ENCODE data around the gene PCBP2.
"Not testable (repeated sequence)": the region's sequence is repeated elsewhere in the genome, so short reads cannot be mapped to it uniquely, and the experiment has no call there.

Gene PCBP2

GRCh38 chr12:53441040-53441833 is 10.7 kb upstream of the PCBP2 start, which contains the start of gene PRR13:
Gene PRR13, plus strand, starts transcription at chr12:53441734. Its CDS starts 981 bp downstream, at chr12:53442715.
- peak; percentile 100 for DNase-seq (ENCODE audit: low read depth)

DNA sequence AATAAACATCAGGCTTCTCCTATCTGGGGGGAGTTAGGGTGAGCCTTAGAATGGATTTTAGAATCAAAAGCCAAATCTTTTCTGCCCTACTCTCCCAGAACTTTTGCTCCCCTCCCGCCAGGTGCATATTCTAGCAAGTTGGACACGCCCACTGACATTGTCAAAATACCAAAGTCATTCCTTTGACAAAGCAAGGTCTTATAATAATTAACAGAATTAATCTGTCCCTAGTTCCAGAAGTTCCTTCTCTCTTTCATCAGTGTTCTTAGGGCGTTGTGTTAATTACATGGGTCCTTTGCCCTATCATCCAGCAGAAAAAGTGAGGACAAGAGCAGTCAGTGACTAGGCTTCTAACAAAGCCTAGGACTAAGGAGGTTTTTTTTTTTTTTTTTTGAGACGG is 7.9 kb upstream of the PCBP2 start:
- no peak for DNase-seq (ENCODE audit: low read depth)

DNA sequence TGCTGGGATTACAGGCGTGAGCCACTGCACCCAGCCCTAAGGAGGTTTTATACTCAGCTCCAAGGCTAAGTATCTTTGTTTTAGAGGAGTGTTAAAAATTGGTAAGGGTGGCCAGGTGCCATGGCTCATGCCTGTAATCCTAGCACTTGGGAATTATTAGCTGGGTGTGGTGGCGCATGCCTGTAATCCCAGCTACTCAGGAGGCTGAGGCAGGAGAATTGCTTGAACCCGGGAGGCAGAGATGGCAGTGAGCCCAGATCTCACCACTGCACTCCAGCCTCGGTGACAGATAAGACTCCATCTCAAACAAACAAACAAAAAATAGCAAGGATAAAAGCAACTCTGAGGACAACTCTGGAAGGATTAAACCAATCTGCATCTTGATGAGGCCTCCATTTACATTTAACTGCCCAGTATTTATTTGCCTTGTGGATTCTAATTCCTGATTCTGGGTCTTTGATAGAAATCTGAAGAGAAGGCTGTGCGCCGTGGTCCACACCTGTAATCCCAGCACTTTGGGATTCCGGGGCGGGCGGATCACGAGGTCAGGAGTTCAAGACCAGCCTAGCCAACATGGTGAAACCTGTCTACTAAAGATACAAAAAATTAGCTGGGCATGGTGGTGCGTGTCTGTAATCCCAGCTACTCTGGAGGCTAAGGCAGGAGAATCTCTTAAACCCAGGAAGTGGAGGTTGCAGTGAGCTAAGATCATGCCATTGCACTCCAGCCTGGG is 7.1 kb upstream of the PCBP2 start:
- not testable (repeated sequence) for DNase-seq (ENCODE audit: low read depth)

GRCh38 chr12:53450936-53451335 is 966 bp upstream of the PCBP2 start:
- DNase-seq (ENCODE audit: low read depth), result no peak

GRCh38 chr12:53452159-53453077 is 516 bp downstream of the PCBP2 start:
- DNase-seq (ENCODE audit: low read depth), result peak; percentile 73

DNA sequence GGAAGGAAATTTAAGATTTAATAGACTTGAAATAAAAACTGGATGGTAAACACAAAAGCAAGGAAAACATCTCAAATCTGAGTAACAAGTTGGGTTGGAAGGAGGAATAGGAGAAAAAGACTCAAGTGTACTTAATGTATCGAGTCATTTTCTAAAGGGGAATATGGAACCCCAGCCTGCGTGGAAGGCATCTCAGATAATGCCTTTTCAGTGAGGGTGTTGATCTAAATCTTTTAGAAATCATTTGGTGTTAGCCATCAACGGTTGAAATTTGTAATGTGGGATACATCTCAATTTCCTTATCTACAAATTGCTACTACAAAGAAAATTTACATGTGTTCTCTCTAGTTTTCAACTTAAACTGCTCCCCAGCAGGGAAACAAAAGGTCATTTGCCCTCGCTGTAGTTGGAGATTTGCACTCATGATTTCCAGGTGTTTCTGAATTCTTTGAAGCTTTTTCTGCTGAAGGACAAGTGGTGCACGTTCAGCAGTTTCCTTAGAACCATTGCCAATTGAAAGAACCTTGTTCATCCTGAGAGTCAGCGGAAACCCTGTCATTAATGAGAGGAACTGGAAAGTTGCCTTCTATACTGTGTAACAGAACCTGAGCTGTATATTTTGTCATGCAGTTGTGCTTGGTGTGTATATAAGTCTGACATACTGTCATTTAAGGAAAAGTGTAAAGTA is 2.2 kb downstream of the PCBP2 start:
- DNase-seq (ENCODE audit: low read depth), result no peak

DNA sequence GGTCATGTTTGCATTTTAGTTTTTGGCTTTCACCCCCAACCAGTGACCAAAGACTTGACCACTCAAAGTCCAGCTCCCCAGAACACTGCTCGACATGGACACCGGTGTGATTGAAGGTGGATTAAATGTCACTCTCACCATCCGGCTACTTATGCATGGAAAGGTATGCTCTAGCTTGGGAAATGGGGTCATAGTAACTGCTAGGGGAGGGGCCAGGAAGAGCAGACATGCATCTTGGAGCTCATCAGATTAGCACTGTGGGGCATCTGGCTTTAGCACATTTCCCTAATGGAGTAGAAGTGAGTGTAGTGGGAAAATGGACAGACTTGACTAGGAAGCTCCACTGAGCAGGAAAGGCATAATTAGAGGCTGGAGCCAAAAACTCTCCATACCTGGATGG is 2.8 kb downstream of the PCBP2 start:
- DNase-seq (ENCODE audit: low read depth), result no peak

DNA sequence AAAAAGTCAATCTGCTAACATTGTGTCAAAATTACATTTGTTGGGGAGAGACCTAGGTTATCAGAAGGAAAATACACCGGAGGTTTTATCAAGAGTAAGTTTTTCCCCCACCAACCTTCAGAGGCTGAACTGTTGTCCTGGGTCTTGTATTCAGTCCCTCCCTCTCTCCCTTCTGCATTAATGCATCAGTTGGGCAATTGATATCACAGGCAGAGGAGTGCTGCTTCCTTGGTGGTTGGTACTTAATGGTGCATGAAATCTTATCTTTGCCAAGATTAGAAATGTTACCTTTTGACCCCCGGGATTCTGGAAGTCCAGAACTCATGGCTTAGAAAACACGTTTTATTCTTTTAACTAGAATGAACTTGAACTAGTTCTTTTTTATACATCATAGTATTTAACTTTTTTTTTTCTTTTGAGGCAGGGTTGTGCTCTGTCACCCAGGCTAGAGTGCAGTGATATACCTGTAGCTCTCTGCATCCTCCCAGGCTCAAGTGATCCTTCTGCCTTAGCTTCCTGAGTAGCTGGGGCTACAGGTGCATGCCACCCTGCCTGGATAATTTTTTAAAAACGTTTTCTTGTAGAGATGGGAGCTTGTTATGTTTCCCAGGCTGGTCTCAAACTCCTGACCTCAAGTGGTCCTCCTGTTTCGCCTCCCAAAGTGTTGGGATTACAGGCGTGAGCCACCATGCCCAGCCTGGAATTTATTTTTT is 4.9 kb downstream of the PCBP2 start:
- no peak for DNase-seq (ENCODE audit: low read depth)

GRCh38 chr12:53459097-53459496 is 7.2 kb downstream of the PCBP2 start:
- no peak for DNase-seq (ENCODE audit: low read depth)

DNA sequence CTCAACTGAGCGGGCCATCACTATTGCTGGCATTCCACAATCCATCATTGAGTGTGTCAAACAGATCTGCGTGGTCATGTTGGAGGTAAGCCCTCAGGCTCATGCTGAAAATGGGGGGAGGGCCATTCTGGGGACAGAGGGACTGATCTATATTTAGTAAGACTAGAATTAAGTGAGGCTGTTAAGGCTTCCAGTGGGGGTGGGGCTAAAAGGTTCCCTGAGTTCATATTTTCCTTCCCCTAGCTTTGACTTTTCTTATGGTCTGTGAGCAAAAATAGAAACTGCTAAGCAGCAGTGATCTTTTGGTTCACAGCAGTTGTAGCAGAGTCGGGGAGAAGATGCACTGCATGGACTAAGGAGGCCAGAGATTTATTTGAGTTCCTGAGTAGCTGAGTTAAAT is 9.2 kb downstream of the PCBP2 start:
- no peak for DNase-seq (ENCODE audit: low read depth)

DNA sequence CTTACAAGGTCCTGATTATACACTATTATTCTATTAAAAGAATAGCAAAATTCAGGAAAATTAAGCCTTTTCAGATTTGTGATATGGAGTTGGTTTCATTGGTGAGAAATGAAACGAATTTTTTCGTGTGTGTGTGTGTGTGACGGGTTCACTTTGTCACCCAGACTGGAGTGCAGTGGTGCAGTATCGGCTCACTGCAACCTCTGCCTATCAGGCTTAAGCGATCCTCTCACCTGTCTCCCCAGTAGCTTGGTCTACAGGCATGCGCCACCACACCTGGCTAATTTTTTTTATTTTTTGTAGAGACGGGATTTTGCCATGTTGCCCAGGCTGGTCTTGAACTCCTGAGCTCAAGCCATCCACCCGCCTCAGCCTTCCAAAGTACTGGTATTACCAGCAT is 9.7 kb downstream of the PCBP2 start:
- DNase-seq (ENCODE audit: low read depth), result no peak

DNA sequence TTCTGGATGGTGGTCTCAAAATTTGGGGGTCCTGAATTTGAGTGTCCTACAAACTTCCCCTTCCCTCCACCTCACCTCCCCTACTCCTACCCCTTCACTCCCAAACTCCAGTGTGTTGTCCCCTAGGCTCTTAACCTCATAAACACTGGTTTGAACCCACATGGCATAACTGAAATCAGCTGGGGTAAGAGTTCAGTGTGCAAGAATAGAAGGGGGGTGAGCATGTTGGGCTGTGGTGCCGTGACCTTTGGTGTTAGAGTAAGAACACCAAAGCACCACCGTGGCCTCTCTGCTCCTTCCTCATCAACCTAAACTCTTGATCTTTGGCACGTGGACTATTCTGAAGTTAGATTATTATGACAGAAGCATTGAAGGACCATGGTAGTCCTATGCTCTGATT is 11.0 kb downstream of the PCBP2 start:
- no peak for DNase-seq (ENCODE audit: low read depth)

DNA sequence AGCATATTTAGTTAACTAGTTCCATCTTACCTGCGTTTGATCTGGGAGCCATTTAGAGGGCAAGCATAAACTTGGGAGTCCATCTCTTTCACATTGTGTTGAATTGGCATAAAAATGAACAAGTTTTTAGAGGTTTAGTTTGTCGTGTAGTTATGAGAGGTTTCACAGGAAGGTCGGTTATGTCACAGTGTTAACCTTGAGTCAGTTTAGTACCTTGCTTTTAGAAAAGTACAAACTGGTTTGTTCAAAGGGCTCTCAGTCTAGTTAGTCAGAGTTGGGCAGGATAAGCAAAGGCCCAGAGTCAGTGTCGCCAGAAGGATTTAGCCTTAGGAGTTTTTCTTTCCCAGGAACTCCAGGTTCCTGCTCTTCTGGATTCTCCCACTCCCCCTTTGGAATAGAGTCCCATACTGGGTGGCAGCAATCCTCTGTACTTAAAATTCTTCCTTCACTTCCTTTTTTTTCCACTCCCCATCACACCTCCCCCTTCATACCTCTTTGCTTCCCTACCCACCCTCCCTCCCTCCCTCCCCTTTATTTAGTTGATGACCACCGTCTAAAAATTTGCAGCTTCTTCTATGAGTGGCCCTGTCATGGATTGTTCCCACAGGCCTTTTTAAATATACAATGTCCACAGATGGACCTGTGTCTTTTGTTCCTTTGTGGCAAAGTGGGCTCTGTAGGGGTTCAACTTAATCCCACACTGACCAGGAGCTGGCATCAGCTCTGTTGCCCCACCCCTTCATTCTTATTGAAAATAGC is 12.1 kb downstream of the PCBP2 start:
- no peak for DNase-seq (ENCODE audit: low read depth)

- DNase-seq (ENCODE audit: low read depth), result no peak
These were observed 12.9 kb downstream of the PCBP2 start for GRCh38 chr12:53464685-53465418.

- DNase-seq (ENCODE audit: low read depth), result no peak
These were observed 13.8 kb downstream of the PCBP2 start for GRCh38 chr12:53465679-53466078.

DNA sequence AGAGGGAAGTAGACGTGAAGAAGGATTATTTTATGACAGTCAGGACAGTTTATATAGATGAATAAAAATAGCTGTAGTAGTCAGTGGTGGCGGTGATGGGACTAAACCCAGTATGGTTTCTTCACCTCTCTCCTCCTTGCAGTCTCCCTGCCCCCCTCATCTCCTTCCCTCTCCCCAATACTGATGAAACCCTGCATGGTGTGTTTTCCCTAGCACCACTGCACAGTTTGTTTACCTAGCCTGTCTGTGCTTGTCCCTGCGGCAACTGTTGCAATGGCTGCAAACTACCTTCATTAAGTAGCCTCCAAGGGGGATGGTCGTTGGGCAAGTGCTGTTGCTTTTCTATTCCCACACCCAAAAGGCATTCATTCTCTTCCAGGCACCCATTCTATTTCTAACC is 14.7 kb downstream of the PCBP2 start:
- no peak for DNase-seq (ENCODE audit: low read depth)

DNA sequence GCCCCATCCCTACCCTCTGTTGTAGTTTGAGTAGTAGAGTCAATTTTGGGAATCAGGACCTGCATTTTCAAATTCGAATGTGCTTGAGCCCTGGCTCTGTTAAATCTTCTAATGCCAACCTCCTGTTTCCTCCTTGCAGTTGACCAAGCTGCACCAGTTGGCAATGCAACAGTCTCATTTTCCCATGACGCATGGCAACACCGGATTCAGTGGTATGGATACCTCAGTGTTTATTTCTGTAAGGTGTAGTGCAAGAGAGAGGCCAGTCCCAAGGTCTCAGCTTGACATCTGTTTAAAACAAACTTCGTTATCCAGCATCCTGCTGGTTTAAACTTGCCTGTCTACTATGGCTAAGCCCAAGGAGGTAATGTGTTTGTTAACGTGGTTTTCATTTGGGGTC is 15.2 kb downstream of the PCBP2 start:
- DNase-seq (ENCODE audit: low read depth), result no peak

DNA sequence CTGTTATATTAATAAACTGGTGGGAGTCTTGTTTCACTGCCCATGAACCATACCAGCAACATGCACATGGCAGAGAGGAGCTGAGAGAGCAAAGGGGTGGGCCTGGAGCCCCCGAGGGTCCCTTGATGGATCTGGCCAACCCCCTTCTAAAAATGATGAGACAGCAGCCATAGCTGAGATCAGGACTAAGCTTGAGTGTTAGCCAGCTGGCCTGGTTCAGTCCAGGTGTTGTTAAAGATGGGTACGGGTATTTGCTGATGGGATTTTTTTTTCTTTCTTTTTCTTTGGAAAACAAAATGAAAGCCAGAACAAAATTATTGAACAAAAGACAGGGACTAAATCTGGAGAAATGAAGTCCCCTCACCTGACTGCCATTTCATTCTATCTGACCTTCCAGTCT is 16.0 kb downstream of the PCBP2 start:
- no peak for DNase-seq (ENCODE audit: low read depth)

DNA sequence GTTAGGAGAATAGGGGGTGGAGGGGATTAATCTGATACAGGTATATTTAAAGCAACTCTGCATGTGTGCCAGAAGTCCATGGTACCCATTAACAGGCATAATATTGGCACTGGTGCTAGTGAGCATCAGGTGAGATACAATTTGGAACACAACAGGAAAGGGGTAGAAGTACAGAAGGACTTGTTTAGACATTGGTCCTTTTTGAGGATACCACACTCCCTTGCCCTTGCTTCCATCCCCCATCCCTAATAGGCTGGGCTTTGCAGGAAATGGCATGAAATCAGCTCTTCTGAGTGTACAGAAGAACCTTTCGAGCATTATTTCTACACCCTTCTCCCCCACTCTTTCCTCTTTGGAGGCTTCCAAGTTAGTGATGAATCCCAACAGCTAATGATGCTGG is 16.4 kb downstream of the PCBP2 start:
- no peak for DNase-seq (ENCODE audit: low read depth)

Measured in stromal cell of bone marrow (primary cell).